NCI-H748 (cell line): ENCODE measurements around the gene TREH.
"Not testable (repeated sequence)": the region's sequence is repeated elsewhere in the genome, so short reads cannot be mapped to it uniquely, and the experiment has no call there.

Experiments
- DNase-seq: peaks from one replicate; lab custom pipeline; 2025; ENCODE audit not compliant: unreplicated experiment; lab: John Stamatoyannopoulos, UW

TREH gene

GRCh38 chr11:118697346-118697745, 17.9 kb upstream of the TREH start:
- no peak for DNase-seq

DNA sequence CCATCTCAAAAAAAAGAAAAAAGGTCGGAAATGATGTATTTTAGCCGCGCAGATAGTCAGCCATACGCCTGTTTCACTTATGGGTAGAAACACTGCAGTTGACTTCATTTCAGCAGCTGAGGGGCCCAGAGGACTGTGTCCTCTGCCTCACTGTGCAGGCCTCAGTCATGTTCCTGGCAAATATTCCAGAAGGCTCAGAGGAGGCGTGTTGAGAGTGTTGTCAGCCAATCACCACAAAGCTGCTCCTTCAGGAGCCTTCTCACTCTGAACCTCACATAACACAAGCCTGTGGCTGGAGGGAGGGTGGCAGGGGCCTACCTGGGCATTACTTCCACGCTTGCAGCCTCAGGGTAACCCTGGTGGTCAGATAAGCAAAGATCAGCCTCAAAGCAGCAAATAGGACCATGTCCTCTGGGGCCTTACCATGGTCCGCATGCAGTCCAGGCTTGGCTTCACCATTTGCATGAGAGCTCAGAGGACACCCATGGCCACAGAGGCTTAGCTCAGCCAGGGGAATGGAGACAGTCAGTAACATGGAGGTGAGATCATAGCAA, 17.3 kb upstream of the TREH start:
- DNase-seq = no peak

DNA sequence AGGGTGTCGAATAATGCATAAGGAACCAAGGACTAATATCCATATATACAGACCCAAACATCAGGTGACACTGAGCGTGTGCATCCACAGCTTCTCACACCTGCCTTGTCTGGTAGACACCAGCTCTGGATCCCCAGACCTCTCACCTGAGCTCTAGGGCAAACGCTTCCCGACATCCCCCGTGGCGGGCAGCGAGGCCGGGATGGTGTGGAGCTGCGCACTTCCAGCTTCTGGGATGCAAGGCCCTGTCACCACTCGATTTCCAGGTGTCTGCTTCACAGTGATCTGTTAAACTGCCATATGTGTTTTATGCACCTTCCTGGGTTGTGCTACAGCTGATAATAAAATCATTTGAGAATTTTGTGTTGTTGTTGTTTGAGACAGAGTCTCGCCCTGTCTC, 15.3 kb upstream of the TREH start:
- DNase-seq = no peak

DNA sequence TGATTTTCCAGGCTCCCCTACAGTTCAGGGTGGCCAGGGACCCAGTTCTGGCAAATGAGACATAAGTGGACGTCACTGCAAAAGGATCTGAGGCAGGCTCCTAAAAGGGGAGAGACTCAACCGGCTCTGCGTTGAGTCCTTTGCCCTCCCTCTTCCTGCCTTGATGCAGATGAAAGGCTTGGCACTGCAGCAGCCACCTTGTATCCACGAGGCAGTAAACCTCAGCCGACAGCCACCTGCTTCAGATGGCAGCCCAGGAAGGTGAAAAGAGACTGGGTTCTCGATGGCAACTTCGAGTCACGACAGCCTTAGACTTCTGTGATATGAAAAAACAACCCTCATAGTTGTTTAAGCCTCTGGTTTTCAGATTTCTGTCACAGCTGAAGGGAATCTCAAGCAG, 14.7 kb upstream of the TREH start:
- DNase-seq = no peak

- no peak for DNase-seq
These were observed 12.7 kb upstream of the TREH start for GRCh38 chr11:118691926-118692830.

GRCh38 chr11:118690553-118691304, 11.3 kb upstream of the TREH start:
- DNase-seq = no peak

GRCh38 chr11:118689852-118690552, 10.6 kb upstream of the TREH start:
- peak; percentile 89 for DNase-seq

- DNase-seq = no peak
These were observed 10.0 kb upstream of the TREH start for GRCh38 chr11:118689503-118689851.

GRCh38 chr11:118688851-118689502, 9.5 kb upstream of the TREH start:
- DNase-seq = no peak

GRCh38 chr11:118688339-118688738, 8.9 kb upstream of the TREH start:
- not testable (repeated sequence) for DNase-seq

DNA sequence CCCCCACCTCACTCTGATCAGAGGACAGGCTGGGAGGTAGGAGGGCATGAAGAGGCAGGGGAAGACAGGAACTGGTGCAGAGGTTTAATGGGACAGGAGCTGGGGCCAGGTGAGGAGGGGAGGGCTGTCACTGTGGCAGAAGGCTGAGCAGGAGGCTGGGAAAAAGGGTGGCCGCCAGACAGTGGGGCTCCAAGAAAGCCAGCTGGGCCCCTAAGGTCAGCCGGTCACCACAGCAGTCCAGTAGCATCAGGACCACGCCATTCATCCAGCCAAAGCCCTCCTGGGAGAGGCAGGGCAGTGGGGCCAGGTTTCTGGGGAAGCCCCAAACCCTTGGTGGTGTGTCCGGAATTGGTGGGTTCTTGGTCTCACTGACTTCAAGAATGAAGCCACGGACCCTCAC, 8.5 kb upstream of the TREH start:
- DNase-seq = no peak

GRCh38 chr11:118684187-118684586, 4.7 kb upstream of the TREH start:
- DNase-seq = no peak

- not testable (repeated sequence) for DNase-seq
These were observed 3.5 kb upstream of the TREH start for GRCh38 chr11:118682939-118683338.

DNA sequence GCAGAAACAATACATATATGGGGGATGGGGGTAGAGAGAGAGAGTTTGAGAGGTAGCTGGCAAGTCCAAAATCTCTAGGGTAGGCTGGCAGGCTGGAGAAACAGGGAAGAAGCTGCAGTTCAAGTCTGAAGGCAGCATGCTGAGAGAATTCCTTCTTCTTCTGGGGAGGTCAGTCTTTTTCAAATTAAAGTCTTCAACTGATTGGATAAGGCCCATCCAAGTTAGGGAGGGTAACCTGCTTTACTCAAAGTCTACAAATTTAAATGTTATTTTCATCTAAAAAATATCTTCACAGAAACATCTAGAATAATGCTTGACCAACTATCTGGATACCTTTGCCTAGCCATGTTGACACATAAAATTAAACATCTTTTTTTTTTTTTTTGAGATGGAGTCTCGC, 2.9 kb upstream of the TREH start:
- no peak for DNase-seq

GRCh38 chr11:118678908-118679307, 542 bp downstream of the TREH start:
- not testable (repeated sequence) for DNase-seq

- DNase-seq = no peak
These were observed 1.5 kb downstream of the TREH start for GRCh38 chr11:118677977-118678376.

DNA sequence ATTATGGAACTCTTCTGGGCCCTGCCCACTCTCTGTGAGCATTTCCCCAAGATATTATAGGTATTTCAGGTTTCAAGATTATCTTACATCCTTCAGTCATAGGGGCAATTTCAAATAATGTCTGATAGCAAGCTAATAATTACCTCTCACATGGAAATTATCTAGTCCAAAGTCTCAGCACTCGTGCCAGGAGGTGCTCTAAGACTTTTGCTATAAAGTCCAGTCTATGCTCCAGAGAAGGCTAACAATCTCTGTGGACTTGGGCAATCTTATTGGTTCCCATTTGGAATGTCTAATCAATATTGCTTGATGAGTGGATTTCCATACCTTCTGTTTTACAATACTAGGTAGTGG, 5.4 kb downstream of the TREH start:
- DNase-seq = no peak

DNA sequence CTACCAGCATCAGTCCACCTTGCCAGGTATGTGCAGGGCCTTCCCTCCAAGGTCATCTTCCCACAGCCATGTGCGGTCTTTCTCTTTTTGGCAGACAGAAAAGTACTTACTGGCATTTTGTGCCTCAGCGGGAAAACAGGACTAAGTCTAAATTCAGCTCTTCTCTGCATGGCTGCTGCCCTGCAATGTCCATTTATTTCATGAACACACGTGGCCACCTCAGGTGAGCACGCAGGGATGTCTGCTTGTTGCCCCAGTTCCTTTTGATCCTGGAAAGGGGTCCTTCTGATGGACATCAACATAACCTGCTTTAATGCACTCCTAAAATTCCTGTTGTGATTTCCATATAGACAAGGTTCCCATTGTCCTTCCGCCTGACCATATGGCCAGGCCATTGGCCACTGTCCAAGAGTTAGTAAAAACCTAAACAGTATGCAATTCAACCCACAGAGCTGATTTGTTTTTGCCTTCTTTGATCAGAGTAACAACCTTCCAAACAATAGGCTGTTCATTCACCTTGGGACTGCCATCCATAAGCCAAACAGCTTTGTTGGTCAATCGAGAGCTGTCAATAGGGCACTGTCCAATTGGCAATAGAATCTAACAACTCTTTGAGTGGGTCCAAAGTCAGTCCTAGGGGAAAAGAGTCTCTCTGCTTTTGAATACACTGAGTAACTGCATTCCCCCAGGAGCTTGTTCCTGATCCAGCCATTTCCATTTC, 5.9 kb downstream of the TREH start:
- DNase-seq = peak; percentile 12

DNA sequence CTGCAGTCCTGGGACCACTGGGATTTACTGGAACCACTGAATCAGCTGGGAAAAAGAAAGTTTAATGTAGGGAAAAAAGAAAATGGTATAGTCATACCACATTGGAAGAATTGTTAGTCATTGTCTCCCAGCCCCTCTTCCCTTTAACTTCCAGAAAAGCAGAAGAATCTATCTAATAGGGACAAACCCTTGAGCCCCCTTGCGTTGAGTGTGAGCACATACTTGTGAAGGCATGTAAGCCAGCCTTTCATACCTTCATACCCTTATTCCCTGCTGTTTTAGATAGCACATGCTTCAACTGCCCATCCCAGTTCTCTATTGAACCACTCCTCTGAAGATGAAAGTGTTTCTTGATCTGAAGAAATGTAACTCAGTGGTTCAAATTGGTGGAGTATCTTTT, 6.6 kb downstream of the TREH start:
- no peak for DNase-seq

DNA sequence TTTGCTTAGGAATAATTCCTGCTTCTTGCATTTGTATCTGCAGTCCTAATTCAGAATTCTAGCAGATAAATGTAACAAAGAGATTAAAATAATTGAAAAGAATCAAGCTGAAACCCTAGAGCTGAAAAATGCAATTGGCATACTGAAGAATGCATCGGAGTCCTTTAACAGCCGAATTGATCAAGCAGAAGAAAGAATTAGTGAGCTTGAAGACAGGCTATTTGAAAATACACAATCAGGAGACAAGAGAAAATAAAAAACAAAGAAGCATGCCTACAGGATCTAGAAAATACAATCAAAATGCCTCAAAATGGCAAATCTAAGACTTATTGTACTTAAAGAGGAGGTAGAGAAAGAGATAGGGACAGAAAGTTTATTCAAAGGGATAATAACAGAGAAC, 8.2 kb downstream of the TREH start:
- DNase-seq = no peak
